SU-DHL-6 (cell line): Measurements from ENCODE around the gene AGBL4.

Source experiments
- EZH2phosphoT487 ChIP-seq: fragments of 200-600 bp; sonication (generic), shearing (Covaris generic); conservative IDR thresholded peaks from 2 replicates; pipeline ENCODE4 v1.6.1; 2018; ENCODE audit warnings: mild to moderate bottlenecking, antibody characterized with exemption, low read length, moderate library complexity, mixed read lengths
- TF ChIP-seq, protein P1 (sequence below): fragments of 200-600 bp; sonication (generic); IDR thresholded peaks from one replicate; pipeline ENCODE4 v1.5.1; 2017; ENCODE audit warnings: antibody characterized with exemption, mild to moderate bottlenecking, low read length, moderate library complexity; ENCODE audit not compliant: insufficient read depth, poor library complexity, severe bottlenecking

DNA sequence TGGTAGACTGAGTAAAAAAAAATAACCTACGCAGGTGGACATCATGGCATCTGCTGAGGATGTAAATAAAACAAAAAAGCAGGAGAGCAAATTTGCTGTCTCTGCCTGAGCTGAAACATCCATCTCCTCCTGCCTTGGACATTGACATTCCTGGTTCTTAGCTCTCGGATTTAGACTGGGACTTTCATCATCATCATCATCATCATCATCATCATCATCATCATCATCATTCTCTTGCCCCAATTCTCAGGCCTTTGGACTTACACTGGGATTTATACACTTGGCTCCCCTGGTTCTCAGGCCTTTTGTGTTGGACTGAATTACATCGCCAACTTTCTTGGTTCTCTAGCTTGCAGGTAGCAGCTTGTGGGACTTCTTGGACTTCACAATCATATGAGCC is 938.7 kb downstream of the AGBL4 start:
- TF ChIP-seq, protein P1, sequence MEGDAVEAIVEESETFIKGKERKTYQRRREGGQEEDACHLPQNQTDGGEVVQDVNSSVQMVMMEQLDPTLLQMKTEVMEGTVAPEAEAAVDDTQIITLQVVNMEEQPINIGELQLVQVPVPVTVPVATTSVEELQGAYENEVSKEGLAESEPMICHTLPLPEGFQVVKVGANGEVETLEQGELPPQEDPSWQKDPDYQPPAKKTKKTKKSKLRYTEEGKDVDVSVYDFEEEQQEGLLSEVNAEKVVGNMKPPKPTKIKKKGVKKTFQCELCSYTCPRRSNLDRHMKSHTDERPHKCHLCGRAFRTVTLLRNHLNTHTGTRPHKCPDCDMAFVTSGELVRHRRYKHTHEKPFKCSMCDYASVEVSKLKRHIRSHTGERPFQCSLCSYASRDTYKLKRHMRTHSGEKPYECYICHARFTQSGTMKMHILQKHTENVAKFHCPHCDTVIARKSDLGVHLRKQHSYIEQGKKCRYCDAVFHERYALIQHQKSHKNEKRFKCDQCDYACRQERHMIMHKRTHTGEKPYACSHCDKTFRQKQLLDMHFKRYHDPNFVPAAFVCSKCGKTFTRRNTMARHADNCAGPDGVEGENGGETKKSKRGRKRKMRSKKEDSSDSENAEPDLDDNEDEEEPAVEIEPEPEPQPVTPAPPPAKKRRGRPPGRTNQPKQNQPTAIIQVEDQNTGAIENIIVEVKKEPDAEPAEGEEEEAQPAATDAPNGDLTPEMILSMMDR, result no peak
- TF ChIP-seq EZH2phosphoT487, result no peak
